HCT116 (cell line): ENCODE measurements around the gene TLE3. TPM values are rescaled to one million over a fixed set of nuclear protein-coding genes. Genes with fewer than 3 reads are reported as not detected.

Experiments used
- ATAC-seq: fragments of 200-7000 bp; cut with Tn5 transposase; 2 replicates; pipeline ENCODE4 v1.9.1; 2020; ENCODE audit warnings: mild to moderate bottlenecking, moderate library complexity
- BruUV-seq: library from RNA; stranded (reverse); fragments of 400-500 nt; replicated peaks from 2 replicates; lab custom pipeline; 2021; lab: Mats Ljungman, UMichigan
- CTCF ChIA-PET: fragments of 300-600 bp; sonication (Branson Sonifier 250); formaldehyde crosslinking; loops from one replicate; lab custom pipeline; 2021; ENCODE audit warnings: antibody characterized with exemption; lab: Charles Lee
- POLR2A ChIA-PET: fragments of 300-600, 350-600 bp; sonication (Branson Sonifier 250); formaldehyde crosslinking; loops from one replicate; lab custom pipeline; 2021; ENCODE audit warnings: antibody characterized with exemption; lab: Charles Lee
- RAD21 ChIA-PET, 2 experiments: fragments of 300-600 bp; sonication (Branson Sonifier 250); formaldehyde crosslinking; loops; one replicate each; lab custom pipeline; 2023; ENCODE audit warnings: low total read pairs in 2 of 2; ENCODE audit not compliant: uncharacterized antibody in 2 of 2, unreplicated experiment in 2 of 2, low non-redundant PET in 1 of 2; lab: Charles Lee
- DNase-seq: peaks from one replicate; pipeline ENCODE4 v3.0.0-alpha.2; 2010; ENCODE audit warnings: low read depth, low spot score
- H2AFZ ChIP-seq: fragments of 200-600 bp; shearing (Covaris generic), sonication (generic); 2 replicates; pipeline ENCODE4 v1.6.1; 2017; ENCODE audit warnings: low read depth, mixed run types, mixed read lengths, antibody characterized with exemption, low read length; ENCODE audit not compliant: poor library complexity, severe bottlenecking
- H3K27ac ChIP-seq: 2 replicates; pipeline ENCODE4 v1.5.1; 2012; ENCODE audit warnings: low read depth, low read length
- H3K27me3 ChIP-seq: fragments of 200-600 bp; sonication (generic); 2 replicates; pipeline ENCODE4 v1.6.1; 2016; ENCODE audit warnings: mixed run types, low read length, mixed read lengths; ENCODE audit not compliant: insufficient read depth
- H3K36me3 ChIP-seq, 2 experiments: fragments of 200-500 bp in 1 of 2; fragments of 200-600 bp in 1 of 2; sonication (Bioruptor generic) in 1 of 2; sonication (generic) in 1 of 2; 2 replicates each; pipeline versions ENCODE4 v1.5.1 to v1.6.1; 2014 to 2016; ENCODE audit warnings: low read length in 2 of 2, inconsistent platforms in 1 of 2, mixed read lengths in 1 of 2, mixed run types in 1 of 2; ENCODE audit not compliant: insufficient read depth in 2 of 2, control insufficient read depth in 1 of 2
- H3K4me1 ChIP-seq, 2 experiments: fragments of 200-600 bp in 1 of 2; sonication (generic) in 1 of 2; 2 replicates each; pipeline versions ENCODE4 v1.5.1 to v1.6.1; 2012 to 2017; ENCODE audit warnings: low read length in 2 of 2, inconsistent platforms in 1 of 2, mild to moderate bottlenecking in 1 of 2, mixed read lengths in 1 of 2, mixed run types in 1 of 2, moderate library complexity in 1 of 2; ENCODE audit not compliant: insufficient read depth in 2 of 2, control insufficient read depth in 1 of 2
- H3K4me2 ChIP-seq: fragments of 200-600 bp; sonication (generic); 2 replicates; pipeline ENCODE4 v1.6.1; 2017; ENCODE audit warnings: mixed run types, low read length, mixed read lengths
- H3K4me3 ChIP-seq, 2 experiments: fragments of 200-600 bp in 1 of 2; sonication (generic) in 1 of 2; replicated peaks in 1 of 2; 2 replicates each; pipeline ENCODE4 v1.5.1; 2011 to 2016; ENCODE audit warnings: low read length in 2 of 2, control low read depth in 1 of 2, low read depth in 1 of 2, mild to moderate bottlenecking in 1 of 2, mixed read lengths in 1 of 2, mixed run types in 1 of 2
- H3K79me2 ChIP-seq: fragments of 200-600 bp; sonication (generic); 2 replicates; pipeline ENCODE4 v1.6.1; 2017; ENCODE audit warnings: mild to moderate bottlenecking, mixed run types, low read length, moderate library complexity, mixed read lengths; ENCODE audit not compliant: insufficient read depth
- H3K9ac ChIP-seq: fragments of 200-600 bp; sonication (generic); 2 replicates; pipeline ENCODE4 v1.6.1; 2016; ENCODE audit warnings: low read length, mixed read lengths
- H3K9me2 ChIP-seq: fragments of 200-600 bp; sonication (generic), shearing (Covaris generic); 2 replicates; pipeline ENCODE4 v1.6.1; 2017; ENCODE audit warnings: mixed run types, mild to moderate bottlenecking, moderate library complexity; ENCODE audit not compliant: insufficient read depth
- H3K9me3 ChIP-seq, 2 experiments: fragments of 200-500 bp in 1 of 2; fragments of 200-600 bp in 1 of 2; sonication (Bioruptor generic) in 1 of 2; sonication (generic) in 1 of 2; 2 replicates each; pipeline ENCODE4 v1.6.1; 2014 to 2017; ENCODE audit warnings: low read length in 2 of 2, mixed read lengths in 2 of 2, inconsistent platforms in 1 of 2, low read depth in 1 of 2, mild to moderate bottlenecking in 1 of 2, mixed run types in 1 of 2, moderate library complexity in 1 of 2; ENCODE audit not compliant: control insufficient read depth in 1 of 2, insufficient read depth in 1 of 2
- H4K20me1 ChIP-seq: fragments of 200-600 bp; sonication (generic), shearing (Covaris generic); 2 replicates; pipeline ENCODE4 v1.6.1; 2017; ENCODE audit warnings: mixed run types, mild to moderate bottlenecking, moderate library complexity; ENCODE audit not compliant: insufficient read depth
- CEBPB ChIP-seq: IDR thresholded peaks from 2 replicates; pipeline ENCODE4 v1.6.1; 2012; ENCODE audit warnings: low read depth
- CTCF ChIP-seq, 3 experiments: fragments of 200-600 bp in 1 of 3; sonication (generic) in 1 of 3; IDR thresholded peaks in 2 of 3; conservative IDR thresholded peaks in 1 of 3; 2 replicates each; pipeline ENCODE4 v1.5.1; 2012 to 2017; ENCODE audit warnings: low read depth in 2 of 3, low read length in 2 of 3, antibody characterized with exemption in 1 of 3, borderline replicate concordance in 1 of 3, control low read depth in 1 of 3, mild to moderate bottlenecking in 1 of 3, mixed read lengths in 1 of 3, mixed run types in 1 of 3, moderate library complexity in 1 of 3; ENCODE audit not compliant: insufficient read depth in 1 of 3
- EGR1 ChIP-seq: IDR thresholded peaks from 2 replicates; pipeline ENCODE4 v1.6.1; 2012; ENCODE audit warnings: low read depth
- EZH2phosphoT487 ChIP-seq: fragments of 200-600 bp; IDR thresholded peaks from 2 replicates; pipeline ENCODE4 v1.6.1; 2018; ENCODE audit warnings: antibody characterized with exemption, borderline replicate concordance
- JUND ChIP-seq: IDR thresholded peaks from 2 replicates; pipeline ENCODE4 v1.6.1; 2012
- MAX ChIP-seq: IDR thresholded peaks from 2 replicates; pipeline ENCODE4 v1.6.1; 2012
- RAD21 ChIP-seq: IDR thresholded peaks from 2 replicates; pipeline ENCODE4 v1.6.1; 2012; ENCODE audit warnings: low read depth, mild to moderate bottlenecking
- SIN3A ChIP-seq: IDR thresholded peaks from 2 replicates; pipeline ENCODE4 v1.6.1; 2012; ENCODE audit warnings: low read depth
- SRF ChIP-seq: IDR thresholded peaks from 2 replicates; pipeline ENCODE4 v1.6.1; 2012; ENCODE audit warnings: low read depth
- ZBTB33 ChIP-seq: IDR thresholded peaks from 2 replicates; pipeline ENCODE4 v1.6.1; 2011; ENCODE audit warnings: mild to moderate bottlenecking, low read length, moderate library complexity; ENCODE audit not compliant: insufficient replicate concordance; ENCODE audit errors: extremely low read depth
- intact Hi-C: fragments of 100-400 bp; cut with micrococcal nuclease; formaldehyde crosslinking; loops from 2 replicates; pipeline ENCODE4 v1.10.0; 2022
- total RNA-seq: library from RNA; stranded (reverse); gene quantifications from one replicate; pipeline ENCODE4 v1.2.1, GENCODE V29; 2021; ENCODE audit not compliant: unreplicated experiment

The TLE3 gene
- total RNA-seq, 1 experiment from 2014 or later, result 53.9 TPM

- H2AFZ ChIP-seq, result no peak overlapping the region
- DNase-seq (no peak), ATAC-seq (no peak)
- no peaks in the 10 kb centered on the region for H3K79me2 ChIP-seq
- POLR2A ChIA-PET, result no interaction called here
- H3K4me2 ChIP-seq, result no peak overlapping the region
- intact Hi-C loops, result no loop called here
- H3K36me3 ChIP-seq, result peaks cover 25 to 26% of the 10 kb centered on the region in 2 experiments; a peak in 3 of 4 replicates
- no peaks in the 10 kb centered on the region for H3K27me3 ChIP-seq
- CTCF ChIA-PET, result no interaction called here
- BruUV-seq, result no TSS peak
- no peaks in the 10 kb centered on the region for H3K9me2 ChIP-seq
- H4K20me1 ChIP-seq, result no peaks in the 10 kb centered on the region
- no peaks in the 10 kb centered on the region for H3K4me1 ChIP-seq
- no peak overlapping the region for H3K27ac ChIP-seq
- no peaks in the 10 kb centered on the region for H3K9me3 ChIP-seq
- no peak for TF ChIP-seq CTCF (IDR thresholded peaks at IDR 0.05 in 2 of 3, conservative IDR thresholded peaks at IDR 0.05 in 1 of 3; ENCODE audit: borderline replicate concordance in 1 of 3, insufficient read depth in 1 of 3, low read depth in 2 of 3, low read length in 2 of 3)
- no peak for TF ChIP-seq MAX
- no peak for TF ChIP-seq RAD21
- no peak for TF ChIP-seq CEBPB
- TF ChIP-seq ZBTB33, result no peak
- TF ChIP-seq EZH2phosphoT487, result no peak
- no peak for TF ChIP-seq SIN3A
- no peak for TF ChIP-seq EGR1
- no peak for TF ChIP-seq JUND
- TF ChIP-seq SRF, result no peak
- no peak overlapping the region for H3K9ac ChIP-seq
- no peak overlapping the region for H3K4me3 ChIP-seq
- RAD21 ChIA-PET, result no interaction called here
These were observed 47.3 kb downstream of the TLE3 start for GRCh38 chr15:70050441-70050840.
